Kidney (tissue), 14 donors: Measurements from ENCODE around the gene TTC13. TPM values are rescaled to one million over a fixed set of nuclear protein-coding genes. Genes with fewer than 3 reads are reported as not detected.
A peak's percentile ranks its signal among the peaks of the same experiment; 100 is the strongest.

Source experiments
- DNase-seq, 5 donors: peaks; one replicate each; pipeline ENCODE4 v3.0.0-alpha.2; 2013 to 2020
- FAIRE-seq: peaks from 2 replicates; lab custom pipeline; 2012; peaks lifted over from hg19 to GRCh38; lab: Jason Lieb, UNC
- H3K27ac ChIP-seq, 2 donors: one replicate each; pipeline ENCODE4 v1.7.0; 2013; ENCODE audit warnings: low read depth in 2 of 2, low read length in 2 of 2, inconsistent platforms in 1 of 2
- H3K27me3 ChIP-seq: one replicate; pipeline ENCODE4 v1.7.1; 2013; ENCODE audit warnings: low read length, inconsistent platforms; ENCODE audit not compliant: control insufficient read depth, insufficient read depth
- H3K36me3 ChIP-seq, 3 donors: one replicate each; pipeline versions ENCODE4 v1.7.0 to v1.7.1; 2013; ENCODE audit warnings: low read length in 3 of 3, control low read depth in 1 of 3, inconsistent platforms in 1 of 3; ENCODE audit not compliant: insufficient read depth in 3 of 3, control insufficient read depth in 2 of 3
- H3K4me1 ChIP-seq, 3 donors: one replicate each; pipeline versions ENCODE4 v1.7.0 to v1.7.1; 2013; ENCODE audit warnings: low read length in 3 of 3, inconsistent platforms in 1 of 3, low read depth in 1 of 3; ENCODE audit not compliant: control insufficient read depth in 2 of 3, insufficient read depth in 2 of 3
- H3K4me3 ChIP-seq, 3 donors: one replicate each; pipeline versions ENCODE4 v1.7.0 to v1.8.1; 2013; ENCODE audit warnings: low read length in 3 of 3, control low read depth in 1 of 3, inconsistent platforms in 1 of 3
- H3K9ac ChIP-seq, 3 donors: one replicate each; pipeline versions ENCODE4 v1.7.0 to v1.7.1; 2013; ENCODE audit warnings: low read length in 3 of 3, control low read depth in 1 of 3, inconsistent platforms in 1 of 3
- H3K9me3 ChIP-seq, 3 donors: one replicate each; pipeline versions ENCODE4 v1.7.0 to v1.7.1; 2013; ENCODE audit warnings: low read length in 3 of 3, control low read depth in 1 of 3, inconsistent platforms in 1 of 3; ENCODE audit not compliant: control insufficient read depth in 2 of 3, insufficient read depth in 1 of 3
- intact Hi-C: fragments of 100-400 bp; cut with DNase I; formaldehyde crosslinking; loops from one replicate; pipeline ENCODE4 v1.11.1; 2022
- polyA plus RNA-seq: library from polyadenylated mRNA; stranded (reverse); fragments of 350-450 nt; fragmentation: Illumina TruSeq; extraction: RNeasy Lipid Tissue Mini Kit (QIAGEN cat#74804); gene quantifications from one replicate; pipeline ENCODE4 v1.2.3, GENCODE V29; 2014; ENCODE audit warnings: low read depth, low replicate concordance; ENCODE audit not compliant: insufficient read depth
- total RNA-seq: library from RNA; stranded (reverse); fragmentation: NEBNext Ultra II Directional; extraction: Animal tissue kit (Norgen Biotek cat#: 25700); gene quantifications from one replicate; pipeline ENCODE4 v1.2.1, GENCODE V29; 2021
- TF ChIP-seq, protein P1 (sequence below): IDR thresholded peaks from 3 replicates; pipeline ENCODE4 v1.5.1; 2012; ENCODE audit warnings: mild to moderate bottlenecking, moderate library complexity, borderline replicate concordance; ENCODE audit not compliant: insufficient read depth; ENCODE audit errors: extremely low read depth
- donor health status: control.
- donor health status: control.
- donor health status: control.
- donor health status: control.
- donor health status: control.
- donor health status: DM: yes; HTN: yes; CAD: no.
- donor health status: Normal renal cell carcinoma (clear cell type).

TTC13 gene
- total and polyA plus RNA-seq, 2 donors from 2014 or later, result 4.2 to 15.6 TPM

DNA sequence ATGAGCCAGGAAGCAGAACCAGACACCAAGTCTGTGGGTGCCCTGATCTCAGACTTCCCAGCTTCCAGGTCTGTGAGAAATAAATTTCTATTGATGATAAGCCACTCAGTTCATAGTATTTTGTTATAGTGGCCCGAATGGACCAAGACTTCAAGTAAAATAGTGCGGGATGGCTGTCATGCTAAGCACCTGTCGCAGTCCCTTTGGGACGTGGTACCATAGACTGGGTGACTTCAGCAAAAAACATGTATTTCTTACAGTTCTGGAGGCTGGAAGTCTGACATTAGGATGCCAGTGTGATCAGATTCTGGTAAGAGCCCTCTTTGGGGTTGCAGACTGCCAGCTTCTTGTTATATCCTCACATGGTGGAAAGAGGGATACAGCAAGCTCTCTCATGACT is 107.7 kb downstream of the TTC13 start:
- no peak for FAIRE-seq
- H3K9ac ChIP-seq, result no peak overlapping the region
- intact Hi-C loops, result no loop called here

DNA sequence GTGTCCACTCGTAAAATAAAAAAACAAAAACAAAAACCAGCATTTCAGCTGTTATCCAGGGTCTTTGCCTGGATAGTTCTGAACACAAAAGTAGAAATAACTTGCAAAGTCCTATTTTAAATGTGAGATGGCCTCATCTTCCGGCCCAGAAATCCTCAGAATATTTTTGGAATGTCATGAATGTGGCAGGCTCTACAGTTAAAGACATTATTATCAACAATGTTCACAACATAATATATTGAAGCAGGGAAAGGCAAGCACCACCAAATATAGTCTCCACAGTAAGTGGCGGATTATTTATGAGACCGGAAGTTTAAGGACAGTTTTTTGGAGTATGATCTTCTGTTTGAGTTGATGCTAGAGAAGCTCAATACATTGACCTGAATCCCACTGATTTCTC is 109.2 kb downstream of the TTC13 start:
- DNase-seq (peak in 2 of 5 donors; percentile 66 to 82), FAIRE-seq (no peak)
- peak overlapping the region in 1 of 2 donors; percentile 88 for H3K27ac ChIP-seq
- H3K9me3 ChIP-seq, result no peaks in the 10 kb centered on the region
- intact Hi-C loops, result no loop called here
- H3K4me1 ChIP-seq, result peaks cover 2 to 22% (median 10%) of the 10 kb centered on the region in 3 donors
- H3K36me3 ChIP-seq, result no peaks in the 10 kb centered on the region
- TF ChIP-seq, protein P1, sequence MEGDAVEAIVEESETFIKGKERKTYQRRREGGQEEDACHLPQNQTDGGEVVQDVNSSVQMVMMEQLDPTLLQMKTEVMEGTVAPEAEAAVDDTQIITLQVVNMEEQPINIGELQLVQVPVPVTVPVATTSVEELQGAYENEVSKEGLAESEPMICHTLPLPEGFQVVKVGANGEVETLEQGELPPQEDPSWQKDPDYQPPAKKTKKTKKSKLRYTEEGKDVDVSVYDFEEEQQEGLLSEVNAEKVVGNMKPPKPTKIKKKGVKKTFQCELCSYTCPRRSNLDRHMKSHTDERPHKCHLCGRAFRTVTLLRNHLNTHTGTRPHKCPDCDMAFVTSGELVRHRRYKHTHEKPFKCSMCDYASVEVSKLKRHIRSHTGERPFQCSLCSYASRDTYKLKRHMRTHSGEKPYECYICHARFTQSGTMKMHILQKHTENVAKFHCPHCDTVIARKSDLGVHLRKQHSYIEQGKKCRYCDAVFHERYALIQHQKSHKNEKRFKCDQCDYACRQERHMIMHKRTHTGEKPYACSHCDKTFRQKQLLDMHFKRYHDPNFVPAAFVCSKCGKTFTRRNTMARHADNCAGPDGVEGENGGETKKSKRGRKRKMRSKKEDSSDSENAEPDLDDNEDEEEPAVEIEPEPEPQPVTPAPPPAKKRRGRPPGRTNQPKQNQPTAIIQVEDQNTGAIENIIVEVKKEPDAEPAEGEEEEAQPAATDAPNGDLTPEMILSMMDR, result no peak
- peak overlapping the region in 1 of 3 donors; percentile 67 for H3K4me3 ChIP-seq
- H3K9ac ChIP-seq, result no peak overlapping the region
- H3K27me3 ChIP-seq, result no peaks in the 10 kb centered on the region

More for the DNA sequence above, 107.7 kb downstream of the TTC13 start:
- TF ChIP-seq, protein P1, result no peak
- Histone ChIP-seq H3K4me3 (no peak overlapping the region), H3K27ac (no peak overlapping the region), H3K9me3 (no peaks in the 10 kb centered on the region), H3K36me3 (no peaks in the 10 kb centered on the region), H3K4me1 (peaks cover 2 to 15% (median 10%) of the 10 kb centered on the region in 3 donors), H3K27me3 (no peaks in the 10 kb centered on the region)
- DNase-seq, result no peak

DNA sequence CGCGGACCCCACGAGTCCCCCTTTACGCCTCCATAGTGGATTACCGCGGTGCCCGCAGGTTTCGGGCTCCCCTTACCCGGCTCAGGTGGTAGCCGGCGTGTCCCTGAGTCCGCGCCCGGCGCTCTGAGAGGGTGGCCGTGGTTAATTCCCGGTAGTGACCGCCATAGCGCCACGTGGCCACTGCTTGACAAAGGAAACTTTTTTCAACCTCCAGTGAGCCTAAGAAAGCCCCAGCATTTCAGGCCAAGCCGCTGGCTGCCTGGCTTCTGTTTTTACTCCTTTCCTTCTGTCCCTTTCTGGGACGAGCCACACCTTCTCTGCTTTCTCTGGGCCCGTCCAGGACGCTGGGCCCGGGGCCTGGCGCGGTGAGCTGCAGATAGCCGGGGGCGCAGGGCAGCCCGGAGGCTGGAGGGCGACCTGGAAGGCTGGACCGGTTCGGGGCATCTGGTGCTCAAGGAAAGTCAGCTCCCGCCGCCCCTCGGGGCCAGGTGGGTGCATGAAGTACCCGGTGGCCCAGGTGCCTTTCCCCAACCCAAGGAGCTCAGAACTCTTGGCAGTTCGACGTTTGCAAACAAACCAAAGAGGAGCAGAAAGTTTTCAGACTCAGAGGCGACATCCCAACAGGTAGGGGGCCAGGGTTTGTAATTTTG is 109.8 kb downstream of the TTC13 start:
- intact Hi-C loops, result no loop called here

More for the DNA sequence above, 109.8 kb downstream of the TTC13 start:
- DNase-seq (peak in 3 of 5 donors; percentile 84 to 90 (median 87)), FAIRE-seq (no peak)
- Histone ChIP-seq H3K4me1 (peaks cover 2 to 22% (median 10%) of the 10 kb centered on the region in 3 donors), H3K9ac (peak overlapping the region; percentile 24 to 70 (median 29)), H3K9me3 (no peaks in the 10 kb centered on the region), H3K36me3 (no peaks in the 10 kb centered on the region), H3K27ac (peak overlapping the region; percentile 73 to 88), H3K4me3 (peak overlapping the region; percentile 49 to 76 (median 67)), H3K27me3 (no peaks in the 10 kb centered on the region)
- TF ChIP-seq, protein P1, result no peak
